ENCODE results near the gene COX17. TPM values are rescaled to one million over a fixed set of nuclear protein-coding genes. Genes with fewer than 3 reads are reported as not detected.

Gene COX17
- total and polyA plus RNA-seq, 2 of the 13 experiments (the other 11 are each of a cell fraction or from before 2014, with no cell fraction given) = 41.4 to 51.0 TPM

- TF ChIP-seq MLXIP (CRISPR knock-in tag; IDR thresholded peaks at IDR 0.05; ENCODE audit: borderline replicate concordance) (no peak), ZNF263 (CRISPR knock-in tag; IDR thresholded peaks at IDR 0.05) (no peak), ZFP41 (CRISPR knock-in tag; IDR thresholded peaks at IDR 0.05; ENCODE audit: borderline replicate concordance) (no peak), HNRNPL (IDR thresholded peaks at IDR 0.05; ENCODE audit: low read depth, low read length) (no peak), NFYC (CRISPR knock-in tag; IDR thresholded peaks at IDR 0.05) (no peak)
Measured at GRCh38 chr3:119700920-119701734, 23.9 kb upstream of the COX17 start (continued).

- no peaks in the 10 kb centered on the region for H3K9me3 ChIP-seq (ENCODE audit: low read length)
- BruUV-seq (replicated peaks) = no TSS peak
- H3K36me3 ChIP-seq (replicated peaks in 1 of 2; ENCODE audit: control insufficient read depth in 1 of 2, insufficient read depth in 2 of 2, low read length in 2 of 2) = no peaks in the 10 kb centered on the region
- H3K9ac ChIP-seq (ENCODE audit: insufficient read depth, low read depth, low read length) = no peak overlapping the region
- FAIRE-seq (no peak), DNase-seq (ENCODE audit: low spot score) (peak; percentile 3), ATAC-seq (no peak; the same call in 2 of the 3 replicates)
- H3K79me2 ChIP-seq (ENCODE audit: insufficient read depth, low read length) = no peaks in the 10 kb centered on the region
- H3K27me3 ChIP-seq (ENCODE audit: control insufficient read depth in 1 of 2, insufficient read depth in 2 of 2, low read length in 2 of 2) = no peaks in the 10 kb centered on the region; a peak in 1 of 5 replicates
- no peak overlapping the region for H3K4me3 ChIP-seq (replicated peaks in 1 of 3; ENCODE audit: insufficient read depth in 1 of 3, low read depth in 2 of 3, low read length in 3 of 3)
- H3K4me2 ChIP-seq (ENCODE audit: low read depth, low read length) = peak overlapping the region; percentile 43; the same call in 1 of the 2 replicates
- intact Hi-C loops (cut with micrococcal nuclease; ENCODE audit: unreplicated experiment) = no loop called here
- peak overlapping the region; percentile 81 for H2AFZ ChIP-seq (ENCODE audit: low read length)
- H4K20me1 ChIP-seq (ENCODE audit: insufficient read depth, low read length) = no peaks in the 10 kb centered on the region
- ChIA-PET POLR2A (no interaction called here), CTCF (ENCODE audit: low intra/inter-chr PET ratio, low total read pairs) (no interaction called here)
- H3K27ac ChIP-seq (ENCODE audit: extremely low read length, insufficient read depth, low read length) = no peak overlapping the region
- in situ Hi-C loops (cut with HindIII; ENCODE audit: extremely low pct_ligation_motif_present, low pct_unique_long_range_greater_than_20kb) = no loop called here
- WGBS (ENCODE audit: low lambda C conversion rate) = 64% methylated on average over 4 of the region's 4 CpGs
- H3K4me1 ChIP-seq (ENCODE audit: insufficient read depth, low read length) = peaks cover 11% of the 10 kb centered on the region
- no peak for TF ChIP-seq GMEB1 (CRISPR knock-in tag; IDR thresholded peaks at IDR 0.05; ENCODE audit: borderline replicate concordance)
- no peak for TF ChIP-seq TP53 (CRISPR knock-in tag; conservative IDR thresholded peaks at IDR 0.05)
- no peak for TF ChIP-seq ZNF572 (CRISPR knock-in tag; IDR thresholded peaks at IDR 0.05)
- TF ChIP-seq ZFAT (CRISPR knock-in tag; conservative IDR thresholded peaks at IDR 0.05) = no peak
- no peak for TF ChIP-seq HIVEP1 (CRISPR knock-in tag; IDR thresholded peaks at IDR 0.05)
- TF ChIP-seq HOXD1 (CRISPR knock-in tag; IDR thresholded peaks at IDR 0.05) = no peak
- TF ChIP-seq TCF7L2 (IDR thresholded peaks at IDR 0.05; ENCODE audit: low read depth, low read length) = no peak
- no peak for TF ChIP-seq MAFF (IDR thresholded peaks at IDR 0.05; ENCODE audit: low read depth, low read length)
- TF ChIP-seq KMT2B (CRISPR knock-in tag; IDR thresholded peaks at IDR 0.05) = no peak
- no peak for TF ChIP-seq ZFP1 (CRISPR knock-in tag; IDR thresholded peaks at IDR 0.05)
- no peak for TF ChIP-seq REL (CRISPR knock-in tag; conservative IDR thresholded peaks at IDR 0.05)
- no peak for TF ChIP-seq SSRP1 (CRISPR knock-in tag; IDR thresholded peaks at IDR 0.05)
- TF ChIP-seq TERF1 (CRISPR knock-in tag; IDR thresholded peaks at IDR 0.05) = no peak
Measured at GRCh38 chr3:119700269-119700919, 23.2 kb upstream of the COX17 start.
